Activated CD8-positive, alpha-beta memory T cell treated with anti-CD3 and anti-CD28 coated beads, Interleukin-2, amount 50 U/mL, for 48 hours (primary cell): Measurements from ENCODE around the gene WASHC3.
"Not testable (repeated sequence)": the region's sequence is repeated elsewhere in the genome, so short reads cannot be mapped to it uniquely, and the experiment has no call there.

Source experiments
- DNase-seq: peaks from one replicate; pipeline ENCODE4 v3.0.0-alpha.2; 2020

WASHC3 gene

DNA sequence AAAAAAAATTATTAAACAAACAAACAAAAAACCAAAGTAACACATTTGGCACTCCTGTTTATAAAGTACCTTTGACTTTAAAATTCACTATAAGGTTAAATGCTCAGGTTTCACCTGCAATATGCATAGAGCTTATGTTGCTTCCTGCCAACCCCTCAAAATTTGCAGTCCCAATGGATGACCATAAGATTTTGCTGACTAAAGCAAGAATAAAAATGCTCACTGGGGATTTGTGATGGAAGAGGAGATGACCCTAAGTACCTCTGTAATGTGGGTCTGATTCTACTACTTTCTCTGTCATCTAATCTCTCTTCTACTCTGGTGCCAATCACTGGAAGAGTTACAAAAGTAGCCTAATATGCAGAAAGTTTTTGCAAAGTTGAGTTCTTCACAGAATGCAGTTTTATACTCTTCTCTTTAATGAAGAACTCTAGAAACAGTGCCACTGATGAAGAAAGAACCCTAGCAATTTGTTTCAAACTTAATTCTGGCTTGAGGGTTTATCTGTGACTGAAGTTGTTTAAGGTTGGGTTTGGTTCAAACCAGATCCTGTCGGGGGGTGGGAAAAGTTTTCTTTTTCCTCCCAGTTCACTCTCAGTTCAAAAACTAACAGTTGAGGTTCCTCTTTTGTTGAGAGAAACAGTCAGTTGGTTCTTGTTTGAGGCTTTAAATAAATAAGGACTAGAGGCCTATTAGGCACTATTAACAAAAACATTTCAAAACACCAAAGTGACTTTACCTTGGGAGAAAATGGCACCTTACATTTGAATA lies 10.9 kb downstream of the WASHC3 start:
- DNase-seq, result no peak

DNA sequence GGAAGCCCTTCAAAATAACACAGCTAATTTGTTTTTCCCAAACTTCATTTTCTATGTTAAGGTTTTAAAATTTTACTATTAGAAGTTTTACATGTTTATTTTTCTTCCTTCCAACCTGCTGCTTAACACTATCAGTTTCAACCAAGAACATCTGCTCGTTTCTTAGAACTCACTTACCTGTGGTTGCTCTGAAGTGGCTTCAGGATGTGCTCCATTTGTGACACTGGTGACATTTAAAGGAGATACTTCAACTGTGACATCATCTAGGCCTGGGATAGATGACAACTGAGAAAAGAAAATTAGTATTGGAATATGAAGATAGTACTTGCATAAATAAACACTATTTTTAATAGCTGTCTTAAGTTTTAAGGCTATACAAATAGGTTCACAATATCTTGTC lies 17.9 kb downstream of the WASHC3 start:
- DNase-seq, result no peak

DNA sequence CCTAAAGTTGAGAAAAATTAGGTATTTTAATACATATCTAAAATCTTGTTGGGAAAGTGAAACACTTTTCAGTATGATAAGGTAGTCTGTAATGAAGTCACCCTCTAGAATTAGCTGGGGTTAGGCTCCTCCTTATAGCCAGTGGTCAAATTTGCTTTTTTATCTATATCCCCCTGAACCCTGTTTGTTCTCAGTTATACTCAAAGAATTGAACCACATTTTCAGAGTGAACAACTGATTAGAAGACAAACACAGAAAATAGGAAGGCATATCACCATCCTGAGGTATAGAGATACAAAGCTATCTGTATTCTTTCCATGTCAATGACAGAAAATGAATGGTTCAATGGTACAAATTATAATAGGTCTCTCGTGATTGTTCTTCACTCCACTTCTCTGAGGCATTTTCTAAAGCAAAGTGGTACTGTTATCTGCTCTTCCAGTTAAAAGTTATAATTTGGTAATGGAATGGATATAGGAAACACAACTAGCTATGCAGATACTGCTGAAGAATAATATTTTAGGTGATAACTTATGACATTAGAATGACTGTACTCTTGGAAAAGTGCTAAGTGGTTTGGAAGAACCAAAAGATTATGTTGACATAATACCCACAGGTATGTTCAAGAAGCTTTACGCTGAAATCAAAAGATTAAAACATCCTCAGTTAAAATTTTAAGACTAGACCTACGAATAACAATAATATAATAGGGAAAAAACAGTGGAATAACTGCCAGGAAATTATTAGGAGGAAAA lies 27.6 kb downstream of the WASHC3 start:
- no peak for DNase-seq

DNA sequence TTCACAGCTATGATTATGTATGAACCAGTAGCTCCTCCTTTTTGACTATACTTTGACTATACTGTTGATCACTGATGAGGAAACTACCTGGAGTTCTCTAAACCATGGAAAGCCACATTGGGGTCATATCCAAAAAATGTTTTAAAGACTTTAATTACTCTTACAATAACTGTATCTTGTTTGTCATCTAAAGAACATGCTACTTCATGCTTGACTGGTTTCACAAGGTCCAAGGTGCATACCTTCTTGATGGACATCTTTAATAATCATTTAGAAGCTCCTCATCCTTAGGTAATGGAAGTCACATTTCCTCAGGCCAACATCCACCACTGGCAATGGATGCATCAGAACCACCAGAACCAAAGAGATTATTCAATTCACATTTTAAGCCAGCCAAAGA lies 29.9 kb downstream of the WASHC3 start:
- no peak for DNase-seq

DNA sequence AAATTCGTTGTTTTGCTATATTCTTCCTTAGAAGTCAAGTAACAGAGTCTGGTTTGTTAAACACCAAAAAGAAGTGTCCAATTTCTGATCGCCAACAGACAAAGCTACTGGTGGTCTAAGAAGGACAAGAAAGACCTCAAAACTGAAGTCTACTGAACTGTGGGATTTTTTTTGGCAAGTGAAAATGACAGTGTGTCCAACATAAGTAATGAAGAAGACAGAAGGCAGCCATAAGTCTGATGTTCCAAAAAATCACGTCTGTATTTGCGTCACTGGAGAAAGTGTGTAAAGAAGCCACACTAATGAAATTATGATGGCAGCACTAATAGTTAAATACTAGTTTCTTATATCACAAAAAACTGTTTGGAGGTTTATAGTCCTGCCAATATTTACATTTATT lies 32.6 kb downstream of the WASHC3 start:
- DNase-seq, result no peak

DNA sequence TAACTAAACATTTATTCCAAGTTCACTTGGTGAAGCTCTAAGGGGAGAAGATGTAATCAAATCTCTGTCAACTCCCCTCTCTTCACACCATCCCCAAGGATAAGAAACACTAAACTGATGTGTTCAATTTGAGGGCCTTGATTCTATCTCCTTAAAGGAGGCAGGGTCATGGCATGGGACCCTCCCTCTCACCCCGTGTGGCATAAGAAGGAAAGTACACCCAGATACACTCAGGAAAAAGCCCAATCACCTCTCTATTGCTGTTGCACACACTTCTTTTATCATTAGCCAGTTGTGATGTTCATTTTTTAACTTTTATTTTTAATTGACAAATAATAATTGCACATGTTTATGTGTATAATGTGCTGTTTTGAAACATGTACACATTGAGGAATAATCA lies 35.1 kb downstream of the WASHC3 start:
- DNase-seq, result no peak

DNA sequence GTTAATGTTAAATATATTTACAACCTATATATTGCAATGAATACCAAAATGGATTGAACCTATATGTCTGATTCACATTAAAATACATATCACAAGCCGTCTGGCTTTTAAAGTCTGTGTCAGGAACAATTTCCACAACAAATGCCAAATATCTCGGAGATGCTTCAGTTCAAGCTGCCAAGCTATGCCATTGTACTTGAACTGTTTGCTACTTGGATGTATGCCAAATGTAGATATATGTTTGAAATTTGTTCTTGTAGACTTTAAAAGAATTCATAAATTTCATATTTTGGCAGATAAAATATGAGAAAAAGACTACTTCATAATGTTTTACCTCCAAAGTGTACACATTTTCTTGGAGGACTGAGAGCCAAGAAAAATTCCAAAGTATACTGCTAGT lies 37.0 kb downstream of the WASHC3 start:
- no peak for DNase-seq

DNA sequence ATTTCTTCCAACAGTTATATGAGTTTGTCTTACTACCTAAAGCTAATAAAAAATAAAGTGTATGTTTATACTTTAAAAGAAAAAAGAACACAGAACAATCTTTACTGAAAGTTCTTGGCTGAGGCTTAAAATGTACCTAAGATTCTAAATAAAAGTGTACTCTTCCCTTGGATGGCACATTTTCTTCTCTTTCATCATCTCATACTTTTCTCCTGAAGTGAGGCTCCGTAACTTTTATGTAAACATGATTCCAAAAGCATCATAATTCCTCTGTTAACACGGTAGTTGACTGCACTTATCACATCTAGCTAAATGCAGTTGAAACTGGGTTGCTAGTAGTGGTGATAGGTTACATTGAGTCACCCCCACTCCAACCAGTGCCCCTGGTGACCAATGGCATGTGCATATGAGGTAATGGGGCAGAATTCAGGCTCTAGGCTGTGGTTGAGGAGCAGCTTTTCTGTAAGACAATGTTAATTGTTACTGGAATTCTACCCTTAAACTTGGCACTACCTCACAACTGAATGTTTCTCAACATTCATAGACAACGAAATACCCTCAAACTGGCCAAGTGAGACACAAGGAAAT lies 38.4 kb downstream of the WASHC3 start:
- no peak for DNase-seq

DNA sequence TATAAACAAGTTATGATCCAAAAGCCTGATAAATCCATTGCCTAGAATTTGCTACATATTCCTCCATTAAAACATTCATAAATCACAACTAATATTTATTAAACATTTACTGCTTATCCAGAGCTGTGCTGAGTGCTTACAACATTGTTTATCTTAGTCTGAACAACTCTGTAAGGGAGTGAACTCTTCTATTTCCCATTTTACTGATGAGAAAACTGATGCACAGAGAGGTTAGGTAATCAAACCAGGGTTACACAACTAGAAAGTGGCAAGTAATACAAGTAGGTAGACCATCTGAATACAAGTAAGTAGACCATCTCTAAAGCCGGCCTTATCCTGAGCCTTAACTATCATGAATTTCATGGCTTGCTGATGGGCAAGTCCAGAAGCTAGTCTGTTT lies 39.5 kb downstream of the WASHC3 start:
- no peak for DNase-seq

DNA sequence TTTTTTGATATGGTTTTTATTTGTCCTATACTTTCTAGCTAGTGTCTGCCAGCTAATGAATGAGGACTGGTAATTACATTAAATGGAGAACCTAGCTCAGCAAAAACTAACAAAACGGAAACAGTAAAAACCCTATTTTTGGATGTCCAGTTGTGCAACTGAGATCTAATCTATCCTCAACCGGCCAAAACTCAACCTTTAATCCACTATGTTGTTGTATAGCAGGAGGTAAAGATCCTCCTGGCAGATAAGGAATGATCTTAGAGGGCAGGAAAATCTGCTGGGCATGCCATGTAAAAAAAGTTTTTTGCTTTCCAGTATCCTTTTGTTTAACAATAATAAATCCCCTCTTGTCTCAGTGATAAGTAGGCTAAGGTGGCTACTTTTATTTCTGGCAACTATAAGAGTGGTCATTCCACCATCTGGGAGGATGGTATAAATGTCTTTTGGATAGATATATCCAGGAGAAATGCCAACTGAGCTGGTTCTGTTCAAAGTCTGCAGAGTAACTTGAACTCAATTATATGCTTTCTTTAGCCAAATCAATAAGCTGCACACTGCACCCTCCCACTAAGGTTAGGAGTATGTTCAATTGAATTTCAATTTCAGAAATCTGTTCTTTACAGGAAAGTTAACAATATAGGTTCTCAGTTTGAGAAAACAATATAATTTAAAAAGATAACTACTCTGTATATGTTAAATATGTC lies 40.1 kb downstream of the WASHC3 start:
- DNase-seq, result no peak

DNA sequence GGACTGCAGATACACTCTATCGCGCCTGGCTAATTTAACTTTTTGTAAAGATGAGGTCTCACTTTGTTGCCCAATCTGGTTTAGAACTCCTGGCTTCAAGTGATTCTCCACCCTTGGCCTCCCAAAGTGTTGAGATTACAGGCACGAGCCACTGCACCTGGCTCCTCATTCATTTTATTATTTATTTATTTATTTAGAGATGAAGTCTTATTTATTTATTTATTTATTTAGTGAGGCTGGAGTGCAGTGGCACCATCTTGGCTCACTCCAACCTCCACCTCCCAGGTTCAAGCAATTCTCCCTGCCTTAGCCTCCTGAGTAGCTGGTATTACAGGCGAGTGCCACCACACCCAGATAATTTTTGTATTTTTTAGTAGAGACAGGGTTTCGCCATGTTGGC lies 43.2 kb downstream of the WASHC3 start:
- not testable (repeated sequence) for DNase-seq

DNA sequence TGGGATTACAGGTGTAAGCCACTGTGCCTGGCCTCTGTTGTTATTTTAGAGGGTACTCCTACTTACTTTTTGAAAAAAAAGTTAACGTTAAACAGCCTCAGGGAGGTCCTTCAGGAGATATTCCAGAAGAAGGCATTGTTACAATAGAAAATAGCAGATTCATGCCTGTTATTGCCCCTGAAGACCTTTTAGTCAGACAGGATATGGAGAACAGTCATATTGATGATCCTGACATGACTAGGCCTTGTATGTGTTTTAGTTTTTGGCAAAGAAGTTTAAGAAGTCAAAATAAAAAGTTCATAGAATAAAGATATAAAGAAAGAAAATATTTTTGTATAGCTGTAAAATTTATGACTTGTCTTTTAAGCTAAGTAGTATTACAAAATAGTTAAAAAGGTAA lies 45.3 kb downstream of the WASHC3 start:
- no peak for DNase-seq

DNA sequence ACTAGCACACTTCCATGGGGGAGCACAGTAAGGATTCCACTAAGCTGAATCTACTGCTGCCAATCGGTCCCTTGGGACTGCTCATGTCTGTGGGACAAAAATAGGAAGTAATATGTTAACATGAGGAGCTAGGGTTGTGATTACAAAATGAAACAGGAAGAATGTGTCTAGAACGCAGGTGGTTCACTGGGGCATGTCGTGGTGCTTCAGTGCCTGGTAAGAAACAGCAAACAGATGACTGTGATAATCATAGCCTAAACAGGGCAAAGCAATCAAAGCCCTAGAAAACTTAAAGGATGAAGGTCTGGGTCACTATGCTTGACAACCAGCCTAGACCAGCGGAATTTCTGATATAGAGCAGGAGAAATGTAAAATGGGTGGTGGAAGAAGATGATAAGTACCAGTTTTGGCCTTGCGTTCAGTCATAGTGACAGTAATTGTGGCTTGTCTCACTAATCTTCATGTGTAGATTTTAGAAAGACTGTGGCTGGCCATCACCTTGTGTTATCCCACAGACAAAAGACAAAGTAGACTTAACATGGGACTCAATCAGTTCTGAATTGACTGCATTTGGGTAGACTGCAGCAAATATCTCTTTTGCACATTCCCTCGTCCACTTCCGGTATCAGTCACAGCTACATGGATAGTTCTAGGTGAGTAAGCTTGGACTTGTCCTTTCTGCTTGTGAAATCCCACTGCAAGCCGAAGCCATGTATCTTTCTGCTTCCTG lies 51.4 kb downstream of the WASHC3 start:
- no peak for DNase-seq

DNA sequence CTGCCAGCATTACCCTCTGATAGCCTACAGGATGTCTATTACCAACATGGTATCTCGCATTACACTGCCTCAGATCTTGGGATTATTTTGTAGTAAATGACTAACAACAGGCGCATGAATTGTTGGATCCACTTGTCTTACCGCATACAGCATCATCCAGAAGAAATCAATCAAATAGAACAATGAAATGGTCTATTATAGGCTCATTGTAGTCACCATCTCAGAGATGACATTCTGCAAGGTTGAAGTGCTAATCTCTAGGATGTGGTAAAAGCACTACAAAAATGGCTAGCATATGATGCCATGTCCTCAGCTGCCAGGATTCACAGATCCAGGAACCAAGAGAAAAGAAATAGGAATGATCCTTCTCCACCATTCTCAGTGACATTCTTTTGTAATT lies 52.0 kb downstream of the WASHC3 start:
- no peak for DNase-seq

DNA sequence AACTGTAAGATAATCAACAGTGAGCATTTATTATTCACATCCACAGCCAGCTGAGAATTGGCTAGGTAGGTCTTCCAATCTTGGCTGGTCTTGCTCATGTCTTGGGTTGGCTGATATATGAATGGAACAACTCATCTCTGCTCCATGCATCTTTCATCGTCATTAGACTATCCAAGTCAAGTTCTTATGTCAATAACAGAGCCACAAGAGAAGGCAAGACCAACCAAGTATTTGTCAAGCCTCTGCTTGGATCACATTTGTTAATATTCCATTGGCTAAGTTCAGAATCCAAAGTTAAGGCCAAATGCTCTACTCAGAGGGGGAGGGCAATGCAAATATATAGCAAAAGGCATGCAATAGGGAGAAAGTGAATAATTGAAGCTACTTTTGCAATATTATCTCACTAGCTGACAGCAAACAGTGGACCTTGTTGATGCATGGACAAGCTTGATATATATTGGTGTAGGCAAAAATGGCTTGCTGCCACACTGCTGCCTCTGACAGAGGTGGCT lies 53.1 kb downstream of the WASHC3 start:
- DNase-seq, result no peak

DNA sequence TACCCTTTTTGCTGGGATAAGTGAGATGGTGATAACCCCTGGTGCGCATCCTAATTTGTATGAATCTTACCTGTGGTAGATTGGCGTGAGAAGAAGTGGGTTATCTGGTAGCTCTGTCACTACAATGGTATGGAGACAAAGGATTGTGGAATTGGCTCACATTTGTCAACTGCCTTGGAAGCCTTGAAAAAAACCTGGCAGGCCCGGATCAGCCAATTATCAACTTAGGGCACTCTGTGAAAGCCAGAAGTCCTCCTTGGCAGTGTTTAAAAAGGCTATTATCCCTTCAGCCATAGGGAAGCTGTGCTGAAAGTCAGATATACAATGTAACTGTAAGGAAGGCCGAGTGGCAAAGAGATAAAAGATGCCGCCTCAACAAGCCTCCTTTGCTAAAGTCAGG lies 56.5 kb downstream of the WASHC3 start:
- DNase-seq, result no peak

DNA sequence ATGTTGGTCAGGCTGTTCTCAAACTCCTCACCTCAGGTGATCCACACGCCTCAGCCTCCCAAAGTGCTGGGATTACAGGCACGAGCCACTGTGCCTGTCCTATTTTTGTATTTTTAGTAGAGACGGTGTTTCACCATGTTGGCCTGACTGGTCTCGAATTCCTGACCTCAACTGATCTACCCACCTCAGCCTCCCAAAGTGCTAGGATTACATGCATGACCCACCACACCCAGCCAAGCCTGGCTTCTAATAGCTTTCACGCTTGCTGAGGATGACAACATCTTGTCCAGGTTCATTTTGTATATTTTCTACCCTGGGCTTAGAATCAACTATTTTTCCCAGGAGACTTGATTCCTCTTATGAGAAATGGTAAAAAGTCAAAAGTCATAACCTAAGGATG lies 64.7 kb downstream of the WASHC3 start:
- no peak for DNase-seq

DNA sequence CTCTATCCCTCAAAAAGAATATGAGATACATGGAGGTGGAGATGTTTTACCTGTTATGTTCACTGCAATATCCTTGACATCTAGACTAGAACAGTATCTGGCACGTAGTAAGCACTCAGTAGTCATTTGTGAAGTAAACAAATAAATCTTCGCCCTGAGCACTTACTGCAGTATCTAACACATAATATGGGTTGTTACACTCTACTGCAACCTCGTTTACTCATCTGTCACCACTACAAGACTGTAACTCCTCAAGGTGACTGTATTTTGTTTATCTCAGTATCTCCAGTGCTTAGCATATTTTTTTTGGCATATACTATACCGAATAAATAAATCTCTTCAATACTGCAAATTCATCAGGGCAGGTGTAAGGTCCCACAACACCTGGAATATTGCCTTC lies 66.1 kb downstream of the WASHC3 start:
- no peak for DNase-seq

DNA sequence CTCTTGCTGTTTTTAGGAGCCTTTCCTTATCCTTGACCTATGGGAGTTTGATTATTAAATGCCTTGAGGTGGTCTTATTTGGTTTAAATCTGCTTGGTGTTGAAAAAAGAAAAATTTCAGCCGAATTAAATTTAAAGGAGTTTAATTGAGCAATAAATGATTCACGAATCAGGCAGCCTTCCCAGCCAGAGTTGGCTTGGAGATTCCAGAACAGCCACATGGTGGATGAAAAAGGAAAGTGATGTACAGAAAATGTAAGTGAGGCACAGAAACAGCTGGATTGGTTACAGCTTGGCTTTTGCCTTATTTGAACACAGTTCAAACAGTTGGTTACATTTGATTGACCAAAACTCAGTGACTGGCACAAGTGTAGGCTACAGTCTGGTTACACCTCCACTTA lies 69.7 kb downstream of the WASHC3 start:
- no peak for DNase-seq

DNA sequence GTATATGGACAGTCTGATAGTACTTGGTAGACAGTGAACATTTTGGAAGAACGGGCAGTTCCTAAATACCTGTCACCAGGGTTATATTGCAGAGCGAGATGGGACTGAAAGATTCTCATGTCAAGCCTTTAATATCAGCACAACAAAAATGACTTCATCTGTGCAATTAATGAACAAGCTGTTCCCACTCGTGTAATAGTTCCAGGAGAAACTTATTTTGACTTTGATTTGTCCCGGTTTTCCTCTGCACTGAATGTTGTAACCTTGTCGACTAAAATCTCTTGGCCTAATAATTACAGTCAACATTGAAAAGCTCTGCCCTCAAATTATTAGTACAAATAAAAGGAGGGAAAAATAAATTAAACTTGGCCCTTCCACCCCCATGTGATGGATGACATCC lies 79.5 kb downstream of the WASHC3 start:
- no peak for DNase-seq

DNA sequence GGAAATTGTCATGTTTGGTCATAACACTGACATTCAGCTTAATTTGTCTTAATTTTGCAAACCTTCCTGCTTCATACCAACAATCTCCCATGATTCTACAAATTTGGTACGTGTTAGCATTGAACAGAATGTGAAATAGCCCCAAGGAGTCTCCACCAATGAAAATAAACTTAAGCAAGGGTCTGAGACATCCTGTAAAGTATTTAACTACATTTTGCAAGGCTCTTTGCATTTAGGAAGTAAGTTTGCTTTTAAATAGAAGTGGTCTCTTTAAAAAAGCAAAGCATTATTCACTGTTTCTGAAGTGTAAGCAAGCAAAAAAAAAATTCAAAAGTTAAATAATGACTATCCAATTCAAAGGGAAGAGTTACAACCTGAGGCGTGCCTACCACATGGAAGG lies 79.9 kb downstream of the WASHC3 start:
- no peak for DNase-seq

DNA sequence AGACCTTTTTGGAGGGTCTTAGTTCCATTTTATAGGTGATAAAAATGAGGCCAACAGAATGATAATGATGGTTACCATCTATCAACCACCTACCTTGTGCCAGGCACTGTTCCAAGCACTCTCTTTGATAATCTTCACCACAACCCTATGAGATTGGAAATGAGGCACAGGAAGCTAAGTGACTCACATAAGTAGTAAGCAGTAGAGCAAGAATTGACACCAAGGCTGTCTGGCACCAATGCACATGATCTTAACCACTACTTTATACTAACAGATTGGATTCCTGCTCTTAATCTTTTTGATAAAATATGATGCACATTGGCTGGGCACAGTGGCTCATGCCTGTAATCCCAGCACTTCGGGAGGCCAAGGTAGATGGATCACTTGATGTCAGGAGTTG lies 93.0 kb downstream of the WASHC3 start:
- DNase-seq, result no peak

DNA sequence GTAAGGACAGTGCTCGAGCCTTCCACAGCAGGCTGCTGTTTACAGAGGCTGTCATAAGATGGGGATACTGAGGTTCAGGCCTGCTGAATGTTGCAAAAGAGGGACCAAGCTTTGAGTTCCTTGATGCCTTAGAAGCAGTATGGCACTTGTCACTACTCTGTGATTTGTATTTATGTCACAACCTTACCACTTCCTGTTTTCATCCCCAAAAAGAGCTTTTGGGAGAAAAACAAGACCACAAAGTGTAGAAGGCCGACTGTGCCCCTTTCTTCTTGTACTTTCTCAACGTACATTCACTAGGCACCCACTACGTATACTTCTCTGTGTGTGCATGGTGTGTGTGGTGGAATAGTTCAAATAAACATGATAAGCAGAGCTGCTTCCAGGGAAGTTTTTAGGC lies 94.3 kb downstream of the WASHC3 start:
- DNase-seq, result no peak
